GM23248 (cell line): ENCODE data around the gene PTPRD. TPM values are rescaled to one million over a fixed set of nuclear protein-coding genes. Genes with fewer than 3 reads are reported as not detected.
"Not testable (repeated sequence)": the region's sequence is repeated elsewhere in the genome, so short reads cannot be mapped to it uniquely, and the experiment has no call there.

Experiments
- DNase-seq: peaks from one replicate; pipeline ENCODE4 v3.0.0-alpha.2; 2015
- H2AFZ ChIP-seq: fragments of 200-600 bp; sonication (generic); 2 replicates; pipeline ENCODE4 v1.6.1; 2016; ENCODE audit warnings: antibody characterized with exemption
- H3F3A ChIP-seq: fragments of 200-600 bp; sonication (generic); 2 replicates; pipeline ENCODE4 v1.6.1; 2016; ENCODE audit warnings: mild to moderate bottlenecking, antibody characterized with exemption, mixed run types; ENCODE audit not compliant: insufficient read depth
- H3K27ac ChIP-seq: fragments of 200-600 bp; sonication (generic); 2 replicates; pipeline ENCODE4 v1.5.1; 2016; ENCODE audit warnings: mild to moderate bottlenecking
- H3K27me3 ChIP-seq: fragments of 200-600 bp; sonication (generic); replicated peaks from 2 replicates; pipeline ENCODE4 v1.6.1; 2016; ENCODE audit warnings: mild to moderate bottlenecking; ENCODE audit not compliant: insufficient read depth
- H3K36me3 ChIP-seq: fragments of 200-600 bp; sonication (generic); 2 replicates; pipeline ENCODE4 v1.6.1; 2016; ENCODE audit warnings: low read depth, mild to moderate bottlenecking
- H3K4me1 ChIP-seq: fragments of 200-600 bp; sonication (generic); 2 replicates; pipeline ENCODE4 v1.6.1; 2016; ENCODE audit warnings: mild to moderate bottlenecking; ENCODE audit not compliant: insufficient read depth
- H3K4me2 ChIP-seq: fragments of 200-600 bp; sonication (generic); one replicate; pipeline ENCODE4 v1.6.1; 2016; ENCODE audit warnings: mild to moderate bottlenecking; ENCODE audit not compliant: unreplicated experiment
- H3K4me3 ChIP-seq: fragments of 200-600 bp; sonication (generic); 2 replicates; pipeline ENCODE4 v1.5.1; 2016; ENCODE audit warnings: mild to moderate bottlenecking
- H3K79me2 ChIP-seq: fragments of 200-600 bp; sonication (generic); 2 replicates; pipeline ENCODE4 v1.6.1; 2016; ENCODE audit warnings: mild to moderate bottlenecking; ENCODE audit not compliant: insufficient read depth
- H3K9ac ChIP-seq: fragments of 200-600 bp; sonication (generic); 2 replicates; pipeline ENCODE4 v1.6.1; 2016; ENCODE audit warnings: mild to moderate bottlenecking
- H3K9me2 ChIP-seq: fragments of 200-600 bp; sonication (generic); 2 replicates; pipeline ENCODE4 v1.6.1; 2016; ENCODE audit warnings: mixed run types, mild to moderate bottlenecking, moderate library complexity; ENCODE audit not compliant: insufficient read depth
- H3K9me3 ChIP-seq: fragments of 200-600 bp; sonication (generic); one replicate; pipeline ENCODE4 v1.6.1; 2017; ENCODE audit warnings: low read depth
- H4K20me1 ChIP-seq: fragments of 200-600 bp; sonication (generic); 2 replicates; pipeline ENCODE4 v1.6.0; 2016; ENCODE audit not compliant: insufficient read depth
- EZH2 ChIP-seq: fragments of 200-600 bp; sonication (generic); IDR thresholded peaks from 2 replicates; pipeline ENCODE4 v1.6.1; 2018; ENCODE audit warnings: antibody characterized with exemption, mild to moderate bottlenecking; ENCODE audit not compliant: insufficient read depth, poor library complexity, severe bottlenecking
- EZH2phosphoT487 ChIP-seq: fragments of 200-600 bp; sonication (generic); IDR thresholded peaks from 2 replicates; pipeline ENCODE4 v1.6.1; 2018; ENCODE audit warnings: antibody characterized with exemption, moderate library complexity, mild to moderate bottlenecking, low read depth; ENCODE audit not compliant: insufficient read depth
- WGBS, 2 experiments: methylation state at CpG; one replicate each; pipeline ENCODE4 v1.1.6; 2015 to 2017; ENCODE audit warnings: low lambda C conversion rate in 2 of 2, low coverage in 1 of 2; ENCODE audit errors: missing lambda C conversion rate in 2 of 2; 5-methylcytosine and 5-hydroxymethylcytosine counted together
- in situ Hi-C: fragments of 300-500 bp; cut with MboI; formaldehyde crosslinking; loops from 2 replicates; pipeline ENCODE4 v1.15.0; 2020
- polyA plus RNA-seq: library from polyadenylated mRNA; unstranded; fragments of >200 nt; fragmentation: Nextera tagmentation; extraction: Ambion mirVana; gene quantifications from 2 replicates; pipeline ENCODE4 v1.2.1, GENCODE V29; 2016
- total RNA-seq: library from RNA; depleted of rRNA; stranded (reverse); fragments of >200 nt; shearing (Covaris generic); gene quantifications from 2 replicates; pipeline ENCODE4 v1.2.3, GENCODE V29; 2014

The PTPRD gene
- total and polyA plus RNA-seq, 2 experiments from 2014 or later = 0.05 TPM; not detected in 1

- Histone ChIP-seq H3F3A (no peaks in the 10 kb centered on the region), H3K4me1 (no peaks in the 10 kb centered on the region), H3K27ac (peak overlapping the region; percentile 8; the same call in 1 of the 2 replicates), H3K9me2 (no peaks in the 10 kb centered on the region), H3K27me3 (no peaks in the 10 kb centered on the region), H3K4me2 (no peak overlapping the region), H4K20me1 (no peaks in the 10 kb centered on the region), H3K4me3 (no peak overlapping the region), H3K9me3 (no peaks in the 10 kb centered on the region), H3K79me2 (no peaks in the 10 kb centered on the region), H2AFZ (no peak overlapping the region), H3K9ac (no peak overlapping the region), H3K36me3 (no peaks in the 10 kb centered on the region)
- DNase-seq = no peak
- TF ChIP-seq EZH2 (no peak), EZH2phosphoT487 (no peak)
- in situ Hi-C loops = no loop called here
- WGBS, 2 experiments = 6 to 8% methylated on average over 4 of the region's 4 CpGs
Observed at GRCh38 chr9:9949978-9950377, 662.8 kb downstream of the PTPRD start.

- no peaks in the 10 kb centered on the region for H3K27me3 ChIP-seq
- no peak overlapping the region for H3K27ac ChIP-seq
- in situ Hi-C loops = no loop called here
- H3K9me3 ChIP-seq = no peaks in the 10 kb centered on the region
- no peaks in the 10 kb centered on the region for H3F3A ChIP-seq
- H4K20me1 ChIP-seq = no peaks in the 10 kb centered on the region
- no peak overlapping the region for H2AFZ ChIP-seq
- no peak overlapping the region for H3K4me2 ChIP-seq
- TF ChIP-seq EZH2 (no peak), EZH2phosphoT487 (no peak)
- 13 to 17% methylated on average over 4 of the region's 4 CpGs for WGBS, 2 experiments
- no peak overlapping the region for H3K4me3 ChIP-seq
- H3K9ac ChIP-seq = no peak overlapping the region
- no peaks in the 10 kb centered on the region for H3K4me1 ChIP-seq
- H3K9me2 ChIP-seq = no peaks in the 10 kb centered on the region
- no peaks in the 10 kb centered on the region for H3K79me2 ChIP-seq
- no peaks in the 10 kb centered on the region for H3K36me3 ChIP-seq
- no peak for DNase-seq
Observed at GRCh38 chr9:9949368-9949767, 663.4 kb downstream of the PTPRD start.

GRCh38 chr9:9945966-9946365 lies 666.8 kb downstream of the PTPRD start:
- no peaks in the 10 kb centered on the region for H3F3A ChIP-seq
- H3K9ac ChIP-seq = no peak overlapping the region
- in situ Hi-C loops = no loop called here
- TF ChIP-seq EZH2 = no peak
- no peak overlapping the region for H3K4me3 ChIP-seq
- no peak for DNase-seq
- no peaks in the 10 kb centered on the region for H3K4me1 ChIP-seq
- no peak overlapping the region for H3K4me2 ChIP-seq
- H3K9me3 ChIP-seq = no peaks in the 10 kb centered on the region
- H3K79me2 ChIP-seq = no peaks in the 10 kb centered on the region
- no peaks in the 10 kb centered on the region for H3K36me3 ChIP-seq
- no peaks in the 10 kb centered on the region for H3K27me3 ChIP-seq
- H4K20me1 ChIP-seq = no peaks in the 10 kb centered on the region
- H2AFZ ChIP-seq = no peak overlapping the region
- H3K27ac ChIP-seq = no peak overlapping the region
- no peaks in the 10 kb centered on the region for H3K9me2 ChIP-seq

DNA sequence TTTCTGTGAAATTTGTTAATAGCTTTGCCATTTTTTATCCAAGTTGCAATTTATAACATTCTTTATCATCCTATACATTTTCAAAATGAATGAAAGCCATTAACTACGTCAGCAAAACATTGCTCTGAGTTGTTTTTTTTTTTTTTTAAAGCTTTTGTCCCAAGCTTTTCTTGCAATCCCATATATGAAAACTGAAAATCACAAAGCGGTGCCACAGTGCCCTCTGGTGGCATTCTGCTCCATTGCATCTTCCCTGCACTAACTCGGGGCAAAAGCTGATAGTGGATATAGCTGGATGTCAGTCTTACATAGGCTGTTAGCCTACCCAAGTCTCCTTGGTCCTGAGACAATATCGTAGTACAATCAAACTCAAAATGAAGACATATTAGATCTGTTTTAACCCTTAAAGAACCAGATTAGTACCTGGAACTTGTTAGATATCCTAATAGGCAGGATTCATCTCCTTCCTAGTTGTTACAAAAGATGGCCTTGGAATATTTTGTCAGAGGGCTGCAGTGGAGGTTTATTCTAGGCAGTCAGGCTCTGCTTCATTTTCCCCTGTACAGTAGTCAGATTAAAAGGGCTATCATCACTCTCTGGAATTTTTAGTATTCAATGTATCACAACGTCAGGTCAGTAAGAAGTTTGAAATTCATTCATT lies 669.9 kb downstream of the PTPRD start:
- H3K4me2 ChIP-seq = no peak overlapping the region
- in situ Hi-C loops = no loop called here
- H2AFZ ChIP-seq = no peak overlapping the region
- H3K27ac ChIP-seq = no peak overlapping the region
- no peaks in the 10 kb centered on the region for H3F3A ChIP-seq
- no peaks in the 10 kb centered on the region for H3K36me3 ChIP-seq
- no peaks in the 10 kb centered on the region for H3K27me3 ChIP-seq
- 7 to 10% methylated on average over 5 of the region's 5 CpGs for WGBS, 2 experiments
- H4K20me1 ChIP-seq = no peaks in the 10 kb centered on the region
- peak; percentile 55 for DNase-seq
- no peaks in the 10 kb centered on the region for H3K79me2 ChIP-seq
- TF ChIP-seq EZH2phosphoT487 (no peak), EZH2 (no peak)
- no peaks in the 10 kb centered on the region for H3K9me2 ChIP-seq
- H3K4me1 ChIP-seq = no peaks in the 10 kb centered on the region
- no peak overlapping the region for H3K9ac ChIP-seq
- no peaks in the 10 kb centered on the region for H3K9me3 ChIP-seq
- H3K4me3 ChIP-seq = no peak overlapping the region

- no peak overlapping the region for H3K9ac ChIP-seq
- no peaks in the 10 kb centered on the region for H3K9me2 ChIP-seq
- no peaks in the 10 kb centered on the region for H3K36me3 ChIP-seq
- no peak overlapping the region for H2AFZ ChIP-seq
- H3K4me3 ChIP-seq = no peak overlapping the region
- in situ Hi-C loops = no loop called here
- no peak for DNase-seq
- no peaks in the 10 kb centered on the region for H3K79me2 ChIP-seq
- H3K4me2 ChIP-seq = no peak overlapping the region
- no peaks in the 10 kb centered on the region for H3K4me1 ChIP-seq
- TF ChIP-seq EZH2phosphoT487 (no peak), EZH2 (no peak)
- H3F3A ChIP-seq = no peaks in the 10 kb centered on the region
- H3K27me3 ChIP-seq = no peaks in the 10 kb centered on the region
- H3K9me3 ChIP-seq = no peaks in the 10 kb centered on the region
- WGBS, 2 experiments = 61% methylated on average over 4 of the region's 4 CpGs
- H3K27ac ChIP-seq = no peak overlapping the region
- H4K20me1 ChIP-seq = no peaks in the 10 kb centered on the region
Observed at GRCh38 chr9:9938432-9938831, 674.4 kb downstream of the PTPRD start.

DNA sequence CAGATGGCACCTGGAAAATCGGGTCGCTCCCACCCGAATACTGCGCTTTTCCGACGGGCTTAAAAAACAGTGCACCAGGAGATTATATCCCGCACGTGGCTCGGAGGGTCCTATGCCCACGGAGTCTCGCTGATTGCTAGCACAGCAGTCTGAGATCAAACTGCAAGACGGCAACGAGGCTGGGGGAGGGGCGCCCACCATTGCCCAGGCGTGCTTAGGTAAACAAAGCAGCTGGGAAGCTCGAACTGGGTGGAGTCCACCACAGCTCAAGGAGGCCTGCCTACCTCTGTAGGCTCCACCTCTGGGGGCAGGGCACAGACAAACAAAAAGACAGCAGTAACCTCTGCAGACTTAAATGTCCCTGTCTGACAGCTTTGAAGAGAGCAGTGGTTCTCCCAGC lies 681.3 kb downstream of the PTPRD start:
- H3K4me2 ChIP-seq, in situ Hi-C loops, H3K4me1 ChIP-seq, DNase-seq, H4K20me1 ChIP-seq, H3F3A ChIP-seq, H3K9me3 ChIP-seq, H3K27ac ChIP-seq, H3K36me3 ChIP-seq, H3K79me2 ChIP-seq, H3K4me3 ChIP-seq, H3K9ac ChIP-seq, H3K9me2 ChIP-seq, H2AFZ ChIP-seq, H3K27me3 ChIP-seq: not testable (repeated sequence)
- WGBS, 2 experiments = 18 to 47% methylated on average over 4 to 15 of the region's 16 CpGs
